HG02588 (cell line): ENCODE measurements around the gene NEK1.
"Not testable (repeated sequence)": the region's sequence is repeated elsewhere in the genome, so short reads cannot be mapped to it uniquely, and the experiment has no call there.

Source experiments
- ATAC-seq: cut with Tn5 transposase; IDR thresholded peaks from one replicate; pipeline ENCODE4 v1.9.1; 2021; ENCODE audit warnings: mild to moderate bottlenecking, moderate library complexity; ENCODE audit not compliant: unreplicated experiment

NEK1 gene

GRCh38 chr4:169499907-169500306 lies 112.5 kb downstream of the NEK1 start:
- ATAC-seq = not testable (repeated sequence)

GRCh38 chr4:169494234-169494633 lies 118.1 kb downstream of the NEK1 start:
- ATAC-seq = not testable (repeated sequence)

- no peak for ATAC-seq
These were observed 119.2 kb downstream of the NEK1 start for GRCh38 chr4:169493164-169493524.

GRCh38 chr4:169492436-169493163 lies 119.8 kb downstream of the NEK1 start:
- ATAC-seq = no peak

GRCh38 chr4:169491211-169491610 lies 121.2 kb downstream of the NEK1 start:
- no peak for ATAC-seq

GRCh38 chr4:169489306-169489705 lies 123.1 kb downstream of the NEK1 start:
- no peak for ATAC-seq

- peak; percentile 61 for ATAC-seq
These were observed 126.3 kb downstream of the NEK1 start for GRCh38 chr4:169485791-169486742.

GRCh38 chr4:169485086-169485485 lies 127.3 kb downstream of the NEK1 start:
- ATAC-seq = no peak

GRCh38 chr4:169484485-169484884 lies 127.9 kb downstream of the NEK1 start:
- no peak for ATAC-seq

GRCh38 chr4:169464080-169464479 lies 148.3 kb downstream of the NEK1 start:
- ATAC-seq = no peak

- ATAC-seq = no peak
These were observed 152.3 kb downstream of the NEK1 start for GRCh38 chr4:169460081-169460480.

- ATAC-seq = no peak
These were observed 153.8 kb downstream of the NEK1 start for GRCh38 chr4:169458575-169458974.

- not testable (repeated sequence) for ATAC-seq
These were observed 159.7 kb downstream of the NEK1 start for GRCh38 chr4:169452644-169453043.

GRCh38 chr4:169448935-169449334 lies 163.4 kb downstream of the NEK1 start:
- not testable (repeated sequence) for ATAC-seq

GRCh38 chr4:169446824-169447223 lies 165.6 kb downstream of the NEK1 start:
- ATAC-seq = no peak

- no peak for ATAC-seq
These were observed 168.6 kb downstream of the NEK1 start for GRCh38 chr4:169443748-169444147.

GRCh38 chr4:169440446-169440845 lies 171.9 kb downstream of the NEK1 start:
- ATAC-seq = no peak

- ATAC-seq = no peak
These were observed 173.1 kb downstream of the NEK1 start for GRCh38 chr4:169439244-169439643.

- peak; percentile 40 for ATAC-seq
These were observed 174.3 kb downstream of the NEK1 start for GRCh38 chr4:169438057-169438480.

GRCh38 chr4:169437299-169438047 lies 174.9 kb downstream of the NEK1 start:
- ATAC-seq = peak; percentile 84

- ATAC-seq = no peak
These were observed 175.6 kb downstream of the NEK1 start for GRCh38 chr4:169436734-169437133.
